CD14-positive monocyte (primary cell): Measurements from ENCODE around the gene CEBPG. TPM values are rescaled to one million over a fixed set of nuclear protein-coding genes. Genes with fewer than 3 reads are reported as not detected.

Experiments used
- DNase-seq, 3 donors: peaks; one replicate each; pipeline ENCODE4 v3.0.0-alpha.2; 2011 to 2022
- H2AFZ ChIP-seq: 2 replicates; pipeline ENCODE4 v1.6.0; 2012; ENCODE audit warnings: mild to moderate bottlenecking, low read depth, low read length, inconsistent platforms; ENCODE audit not compliant: insufficient read depth, poor library complexity, severe bottlenecking
- H3K27ac ChIP-seq, 2 donors: 1 replicate in 1 of 2; 2 replicates in 1 of 2; pipeline ENCODE4 v1.5.1; 2012 to 2013; ENCODE audit warnings: low read length in 2 of 2, control low read depth in 1 of 2, inconsistent platforms in 1 of 2, low read depth in 1 of 2, mild to moderate bottlenecking in 1 of 2
- H3K27me3 ChIP-seq, 2 donors: one replicate each; pipeline versions ENCODE4 v1.6.0 to v1.6.1; 2011 to 2013; ENCODE audit warnings: low read length in 2 of 2; ENCODE audit not compliant: control insufficient read depth in 2 of 2, insufficient read depth in 2 of 2
- H3K36me3 ChIP-seq, 2 donors: replicated peaks in 1 of 2; 1 replicate in 1 of 2; 2 replicates in 1 of 2; pipeline versions ENCODE4 v1.5.1 to v1.6.1; 2012 to 2013; ENCODE audit warnings: low read length in 2 of 2, control low read depth in 1 of 2, inconsistent platforms in 1 of 2, mild to moderate bottlenecking in 1 of 2; ENCODE audit not compliant: insufficient read depth in 2 of 2, control insufficient read depth in 1 of 2
- H3K4me1 ChIP-seq, 2 donors: 1 replicate in 1 of 2; 2 replicates in 1 of 2; pipeline versions ENCODE4 v1.5.1 to v1.6.1; 2012 to 2013; ENCODE audit warnings: low read length in 2 of 2, control low read depth in 1 of 2, inconsistent platforms in 1 of 2, mild to moderate bottlenecking in 1 of 2, moderate library complexity in 1 of 2; ENCODE audit not compliant: insufficient read depth in 2 of 2, control insufficient read depth in 1 of 2
- H3K4me2 ChIP-seq: replicated peaks from 2 replicates; pipeline ENCODE3; 2012; ENCODE audit warnings: low read length, moderate library complexity, mild to moderate bottlenecking; ENCODE audit not compliant: poor library complexity, severe bottlenecking; ENCODE audit errors: extremely low read depth
- H3K4me3 ChIP-seq, 3 experiments: fragments of 200-600 bp in 1 of 3; sonication (generic) in 1 of 3; replicated peaks in 1 of 3; 1 replicate in 2 of 3; 2 replicates in 1 of 3; pipeline ENCODE4 v1.5.1; 2011 to 2013; ENCODE audit warnings: low read length in 3 of 3, mild to moderate bottlenecking in 3 of 3, control low read depth in 2 of 3, low read depth in 2 of 3, inconsistent platforms in 1 of 3, moderate library complexity in 1 of 3
- H3K79me2 ChIP-seq: 2 replicates; pipeline ENCODE4 v1.6.0; 2012; ENCODE audit warnings: mild to moderate bottlenecking, control low read depth, inconsistent platforms, low read length, moderate library complexity; ENCODE audit not compliant: insufficient read depth
- H3K9ac ChIP-seq: 2 replicates; pipeline ENCODE4 v1.6.0; 2017; ENCODE audit warnings: low read length, mild to moderate bottlenecking; ENCODE audit not compliant: insufficient read depth, poor library complexity, severe bottlenecking
- H3K9me3 ChIP-seq, 2 donors: replicated peaks in 1 of 2; 1 replicate in 1 of 2; 2 replicates in 1 of 2; pipeline versions ENCODE4 v1.5.1 to v1.6.1; 2012 to 2013; ENCODE audit warnings: low read length in 2 of 2, control low read depth in 1 of 2; ENCODE audit not compliant: control insufficient read depth in 1 of 2, insufficient read depth in 1 of 2
- H4K20me1 ChIP-seq: 2 replicates; pipeline ENCODE4 v1.6.0; 2012; ENCODE audit warnings: mild to moderate bottlenecking, low read length, control low read depth, moderate library complexity; ENCODE audit not compliant: insufficient read depth
- H3K27ac Mint-ChIP-seq, 7 donors: one replicate each; pipeline ENCODE4 v1.8.0; 2020; ENCODE audit warnings: mild to moderate bottlenecking in 7 of 7, mixed read lengths in 7 of 7, moderate library complexity in 6 of 7, inconsistent platforms in 2 of 7
- H3K27me3 Mint-ChIP-seq, 3 donors: one replicate each; pipeline ENCODE4 v1.8.0; 2021 to 2022; ENCODE audit warnings: low read depth in 3 of 3, mild to moderate bottlenecking in 3 of 3, mixed read lengths in 3 of 3, moderate library complexity in 3 of 3, inconsistent platforms in 1 of 3
- H3K36me3 Mint-ChIP-seq, 2 donors: one replicate each; pipeline ENCODE4 v1.8.0; 2020; ENCODE audit warnings: mixed read lengths in 2 of 2, inconsistent platforms in 1 of 2, mild to moderate bottlenecking in 1 of 2
- H3K4me1 Mint-ChIP-seq: one replicate; pipeline ENCODE4 v1.8.0; 2020; ENCODE audit warnings: mild to moderate bottlenecking, mixed read lengths
- H3K4me3 Mint-ChIP-seq, 2 donors: one replicate each; pipeline ENCODE4 v1.8.0; 2020; ENCODE audit warnings: mild to moderate bottlenecking in 2 of 2, mixed read lengths in 2 of 2, moderate library complexity in 1 of 2
- H3K9me3 Mint-ChIP-seq, 7 donors: one replicate each; pipeline ENCODE4 v1.8.0; 2020 to 2022; ENCODE audit warnings: mixed read lengths in 7 of 7, mild to moderate bottlenecking in 6 of 7, moderate library complexity in 6 of 7, inconsistent platforms in 2 of 7
- WGBS: methylation state at CpG from one replicate; pipeline ENCODE4 v1.1.5; 2013; ENCODE audit warnings: missing lambda C conversion rate; ENCODE audit not compliant: insufficient coverage; 5-methylcytosine and 5-hydroxymethylcytosine counted together
- intact Hi-C, 2 donors: fragments of 100-400 bp; cut with micrococcal nuclease; formaldehyde crosslinking; loops; one replicate each; pipeline versions ENCODE4 v1.15.0 to v1.15.1; 2023
- polyA plus RNA-seq, 3 donors: library from polyadenylated mRNA; depleted of rRNA in 1 of 3; unstranded in 2 of 3; stranded (reverse) in 1 of 3; fragments of 300-500 nt in 2 of 3; fragments of >200 nt in 1 of 3; fragmentation: Illumina TruSeq in 2 of 3; gene quantifications; 1 replicate in 2 of 3; 2 replicates in 1 of 3; pipeline ENCODE4 v1.2.3, GENCODE V29; 2012 to 2021
- TF ChIP-seq, protein P1 (sequence below): fragments of 200-600 bp; IDR thresholded peaks from one replicate; pipeline ENCODE4 v1.8.0; 2022; ENCODE audit warnings: antibody characterized with exemption, mild to moderate bottlenecking

Gene CEBPG
- polyA plus RNA-seq, 3 donors, result 16.8 to 18.3 (median 17.8) TPM

DNA sequence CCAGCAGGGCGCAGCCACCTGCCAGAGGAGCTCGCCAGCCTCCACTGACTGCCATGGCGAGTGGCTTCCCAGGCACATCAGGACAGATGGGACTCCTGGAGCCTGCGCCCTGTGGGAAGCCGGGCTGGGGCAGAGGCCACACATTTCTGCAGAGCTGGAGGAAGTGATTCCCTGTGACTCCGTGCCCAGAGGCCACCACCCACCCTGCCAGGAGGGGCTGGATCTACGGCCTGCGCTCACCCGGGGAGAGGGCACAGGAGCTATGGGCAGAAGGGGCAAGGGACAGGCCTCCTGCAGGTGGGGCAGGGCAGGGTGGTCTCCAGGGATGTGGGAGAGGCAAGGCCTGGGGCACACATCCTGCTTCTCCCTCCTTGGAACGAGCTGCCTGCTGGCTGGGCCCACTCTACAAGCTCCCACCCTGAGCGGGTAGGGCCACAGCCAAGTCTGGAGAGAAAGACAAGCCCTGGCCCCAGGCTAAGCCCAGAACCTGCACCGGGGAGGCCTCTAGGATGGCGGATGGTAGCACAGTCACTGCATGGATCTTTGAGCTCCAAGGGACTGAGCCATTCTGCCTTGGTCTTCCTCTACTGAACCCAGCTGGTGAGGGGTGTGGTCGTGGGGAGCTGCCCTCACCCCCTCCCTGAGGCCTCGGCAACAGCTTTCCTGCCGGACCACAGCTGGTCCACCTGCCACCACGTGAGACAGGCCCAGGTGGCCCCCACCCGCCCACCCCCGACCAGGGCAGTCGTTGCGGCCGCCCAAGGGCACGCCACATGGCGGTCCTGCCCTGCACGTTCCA is 40.6 kb downstream of the CEBPG start:
- intact Hi-C loops, result no loop called here
- H3K36me3 Mint-ChIP-seq, result peaks cover 4 to 10% of the 10 kb centered on the region in 2 donors

More for the DNA sequence above, 40.6 kb downstream of the CEBPG start:
- no peaks in the 10 kb centered on the region for H3K79me2 ChIP-seq
- no peak for DNase-seq
- Mint-ChIP-seq H3K9me3 (peaks cover 0 to 2% (median 0%) of the 10 kb centered on the region in 7 donors), H3K4me1 (peaks cover 6% of the 10 kb centered on the region), H3K27ac (no peak overlapping the region), H3K27me3 (peaks cover 0 to 4% (median 0%) of the 10 kb centered on the region in 3 donors), H3K4me3 (no peak overlapping the region)
- H3K4me3 ChIP-seq, result no peak overlapping the region
- no peak overlapping the region for H2AFZ ChIP-seq
- 86% methylated on average over 19 of the region's 25 CpGs for WGBS
- TF ChIP-seq, protein P1, sequence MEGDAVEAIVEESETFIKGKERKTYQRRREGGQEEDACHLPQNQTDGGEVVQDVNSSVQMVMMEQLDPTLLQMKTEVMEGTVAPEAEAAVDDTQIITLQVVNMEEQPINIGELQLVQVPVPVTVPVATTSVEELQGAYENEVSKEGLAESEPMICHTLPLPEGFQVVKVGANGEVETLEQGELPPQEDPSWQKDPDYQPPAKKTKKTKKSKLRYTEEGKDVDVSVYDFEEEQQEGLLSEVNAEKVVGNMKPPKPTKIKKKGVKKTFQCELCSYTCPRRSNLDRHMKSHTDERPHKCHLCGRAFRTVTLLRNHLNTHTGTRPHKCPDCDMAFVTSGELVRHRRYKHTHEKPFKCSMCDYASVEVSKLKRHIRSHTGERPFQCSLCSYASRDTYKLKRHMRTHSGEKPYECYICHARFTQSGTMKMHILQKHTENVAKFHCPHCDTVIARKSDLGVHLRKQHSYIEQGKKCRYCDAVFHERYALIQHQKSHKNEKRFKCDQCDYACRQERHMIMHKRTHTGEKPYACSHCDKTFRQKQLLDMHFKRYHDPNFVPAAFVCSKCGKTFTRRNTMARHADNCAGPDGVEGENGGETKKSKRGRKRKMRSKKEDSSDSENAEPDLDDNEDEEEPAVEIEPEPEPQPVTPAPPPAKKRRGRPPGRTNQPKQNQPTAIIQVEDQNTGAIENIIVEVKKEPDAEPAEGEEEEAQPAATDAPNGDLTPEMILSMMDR, result no peak
- no peak overlapping the region for H3K27ac ChIP-seq
- H4K20me1 ChIP-seq, result no peaks in the 10 kb centered on the region
- H3K4me1 ChIP-seq, result peaks cover 6% of the 10 kb centered on the region in 2 donors
- H3K9ac ChIP-seq, result no peak overlapping the region
- no peaks in the 10 kb centered on the region for H3K36me3 ChIP-seq
- no peaks in the 10 kb centered on the region for H3K9me3 ChIP-seq
- H3K4me2 ChIP-seq, result no peak overlapping the region
- no peaks in the 10 kb centered on the region for H3K27me3 ChIP-seq
